Stimulated activated CD4-positive, alpha-beta T cell treated with anti-CD3 and anti-CD28 coated beads, TNF-alpha, amount 100 ng/mL, for 48 hours (primary cell): ENCODE results near the gene NUP210.

ENCODE experiments used
- DNase-seq, 3 donors: peaks; one replicate each; pipeline ENCODE4 v3.0.0-alpha.2; 2020; ENCODE audit warnings: low read depth in 3 of 3

Gene NUP210

DNA sequence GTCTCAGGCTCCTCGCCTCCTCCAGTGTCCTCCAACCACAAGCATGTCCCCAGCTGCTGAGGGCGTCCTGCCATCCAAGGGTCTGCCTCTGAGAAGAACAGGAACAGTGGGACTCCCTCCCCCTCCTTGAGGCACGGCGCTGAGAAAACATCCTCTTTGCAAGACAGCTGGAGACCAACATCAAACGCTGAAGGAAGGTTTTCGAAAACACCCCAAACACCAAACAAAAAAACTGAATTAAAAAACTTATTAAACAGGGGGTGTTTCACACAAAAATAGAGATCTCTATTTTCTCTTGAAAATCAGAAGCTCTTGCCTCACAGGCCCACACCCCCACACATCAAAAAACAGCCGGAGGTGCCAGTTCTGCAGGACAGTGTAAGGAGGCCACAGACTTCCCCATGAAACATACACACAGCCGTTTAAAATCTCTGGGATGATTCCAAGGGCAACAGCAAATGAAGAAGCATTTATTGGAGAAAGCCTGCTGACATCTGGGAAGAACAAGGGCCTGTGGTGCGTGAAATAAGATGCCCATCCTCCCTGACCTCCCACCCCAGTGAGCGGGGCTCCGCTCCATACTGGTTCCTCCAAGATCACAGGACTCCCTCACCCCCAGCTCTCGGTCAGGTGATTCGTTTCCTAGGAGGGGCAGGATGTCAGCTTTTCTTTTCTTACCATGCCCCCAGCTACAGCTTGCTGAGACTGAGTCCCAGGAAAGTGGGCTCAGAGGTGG lies 71.3 kb downstream of the NUP210 start:
- DNase-seq: no peak

DNA sequence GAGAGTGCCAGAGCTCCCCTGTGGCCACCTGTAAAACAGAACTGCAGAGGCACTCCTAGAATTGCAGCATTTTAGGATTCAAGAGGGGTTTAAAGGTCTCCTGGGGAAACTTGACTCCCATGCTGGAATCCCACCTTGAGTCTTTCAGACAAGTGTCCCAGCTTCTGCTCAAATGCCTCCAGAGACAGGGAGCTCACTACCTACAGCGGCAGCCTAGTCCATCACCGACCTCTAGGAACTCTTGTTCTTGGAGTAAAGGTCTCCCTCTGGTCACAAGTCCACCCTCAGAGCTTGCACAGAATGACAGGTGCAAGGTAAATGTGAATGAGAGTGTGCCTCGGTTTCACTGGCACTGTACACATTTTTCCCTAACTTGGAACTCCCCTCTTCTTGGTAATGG lies 72.0 kb downstream of the NUP210 start:
- no peak for DNase-seq

DNA sequence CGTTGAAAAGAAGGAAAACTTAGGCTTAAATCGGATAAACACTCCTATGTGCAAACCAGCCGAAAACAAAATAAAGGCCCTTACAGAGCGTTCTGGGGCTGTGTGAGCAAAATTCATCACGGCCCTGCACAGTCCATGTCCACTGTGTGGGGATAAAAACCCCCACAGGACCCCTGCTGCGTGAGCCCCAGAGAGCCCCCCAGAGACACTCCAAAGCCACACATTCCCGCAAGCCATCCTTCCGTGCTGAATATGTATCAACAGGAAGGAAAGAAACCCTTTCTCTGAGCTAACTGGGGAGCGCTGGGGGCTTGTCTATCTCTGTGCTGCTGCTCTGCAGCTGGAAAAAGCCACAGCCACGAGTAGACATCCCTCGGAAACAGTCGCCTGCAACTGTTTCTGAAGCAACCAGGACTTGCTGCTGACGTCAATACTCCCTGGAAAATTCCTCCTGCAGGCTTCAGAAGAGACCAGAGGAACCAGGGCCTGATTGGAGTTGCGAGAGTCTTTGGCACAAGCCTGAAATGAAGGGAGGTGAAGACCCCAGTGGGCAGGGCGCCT lies 72.7 kb downstream of the NUP210 start:
- no peak for DNase-seq

DNA sequence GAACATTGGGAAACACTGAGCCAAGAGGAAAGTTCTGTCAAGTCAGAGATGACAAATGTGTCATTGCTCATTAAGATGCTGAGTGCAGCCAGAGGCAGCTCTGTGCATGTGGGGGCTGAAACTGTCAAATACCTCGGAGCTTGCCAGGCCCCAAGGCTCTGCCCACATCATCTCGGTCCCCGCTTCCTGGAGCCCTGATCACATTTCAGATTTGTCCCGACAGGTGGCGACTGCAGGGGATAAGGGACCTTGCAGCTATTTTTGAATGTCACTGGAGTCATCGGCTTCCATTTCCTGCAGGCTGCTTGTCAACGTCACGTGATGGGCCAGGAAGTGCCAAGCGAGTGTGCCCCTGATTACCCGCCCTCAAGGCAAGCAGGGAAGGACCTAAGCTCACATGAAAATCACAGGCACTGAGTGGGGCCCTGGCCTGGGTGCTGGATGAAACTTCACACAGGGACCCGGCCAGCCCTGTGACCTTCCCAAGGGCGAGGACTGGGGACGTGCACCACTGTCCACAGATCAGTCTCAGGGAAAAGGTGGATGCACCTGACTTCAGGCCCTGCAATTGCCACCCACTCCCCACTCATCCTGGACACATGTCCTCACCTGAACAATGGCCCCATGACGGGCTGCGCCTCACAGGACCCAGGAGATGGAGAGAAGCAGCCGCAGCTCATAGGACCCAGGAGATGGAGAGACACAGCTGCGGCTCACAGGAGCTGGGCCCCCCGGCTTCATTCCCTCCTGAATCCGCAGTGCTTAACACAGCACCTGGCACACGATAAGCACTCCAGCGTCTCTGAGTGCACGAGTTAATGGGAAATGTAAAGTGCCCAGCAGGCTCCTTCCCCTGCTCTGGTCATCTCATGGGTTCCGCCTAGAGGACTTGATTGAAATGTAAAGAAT lies 73.4 kb downstream of the NUP210 start:
- DNase-seq: peak; percentile 51 to 66 (median 62)

DNA sequence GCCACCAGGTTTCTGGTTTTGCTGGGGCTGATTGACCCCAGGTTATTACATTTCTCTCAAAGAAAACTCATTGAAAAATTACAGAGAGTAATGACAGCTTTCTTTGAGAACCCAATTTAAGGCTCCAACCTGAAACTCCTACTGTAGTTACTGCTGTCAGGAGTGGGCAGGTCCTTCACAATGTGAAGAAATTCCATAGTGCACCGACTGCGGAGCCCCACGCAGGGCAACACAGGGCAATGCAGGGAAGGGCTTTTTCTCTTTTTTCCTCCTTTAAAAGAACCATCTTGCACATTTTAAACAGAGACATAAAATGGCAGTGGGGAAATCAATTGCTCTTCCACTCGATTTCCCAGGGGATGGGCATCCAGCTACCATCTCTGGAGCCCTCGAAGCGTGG lies 74.3 kb downstream of the NUP210 start:
- DNase-seq: no peak

DNA sequence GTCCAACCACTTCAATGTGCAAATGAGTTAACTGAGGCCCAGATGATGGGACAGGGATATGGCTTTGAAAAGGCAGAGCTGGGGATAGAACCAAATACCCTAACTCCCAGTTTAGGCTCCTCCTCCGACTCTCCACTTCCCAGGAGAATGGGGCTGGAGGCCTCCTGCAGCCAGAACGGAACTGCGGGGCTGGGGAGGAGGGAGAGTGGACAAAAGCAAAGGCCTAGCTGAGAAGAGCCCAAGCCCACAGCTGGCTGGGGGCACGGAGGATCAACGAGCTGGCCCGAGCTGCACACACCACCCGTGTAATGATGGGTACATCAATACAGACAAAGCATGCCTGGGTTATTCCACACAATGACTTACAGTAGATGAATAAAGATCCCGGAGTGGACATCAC lies 74.8 kb downstream of the NUP210 start:
- DNase-seq: no peak

DNA sequence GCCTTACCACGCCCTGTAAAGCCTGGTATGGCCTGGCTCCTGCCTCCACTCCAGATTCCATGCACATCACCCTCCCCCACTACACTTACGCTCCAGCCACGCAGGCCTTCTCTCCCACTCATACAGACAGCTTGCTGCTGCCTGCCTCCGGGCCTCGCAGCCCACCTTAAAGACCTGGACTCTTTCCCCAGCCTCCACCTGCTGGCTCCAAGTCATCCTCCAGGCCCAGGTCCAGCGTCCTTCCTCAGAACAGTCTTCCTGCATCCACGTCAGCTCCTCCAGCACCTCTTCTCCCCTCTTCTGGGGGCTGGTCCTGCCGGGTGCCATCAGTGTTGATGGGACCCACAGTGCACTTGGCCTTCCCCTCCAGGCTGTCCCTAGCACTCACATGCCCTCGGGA lies 75.5 kb downstream of the NUP210 start:
- DNase-seq: no peak

DNA sequence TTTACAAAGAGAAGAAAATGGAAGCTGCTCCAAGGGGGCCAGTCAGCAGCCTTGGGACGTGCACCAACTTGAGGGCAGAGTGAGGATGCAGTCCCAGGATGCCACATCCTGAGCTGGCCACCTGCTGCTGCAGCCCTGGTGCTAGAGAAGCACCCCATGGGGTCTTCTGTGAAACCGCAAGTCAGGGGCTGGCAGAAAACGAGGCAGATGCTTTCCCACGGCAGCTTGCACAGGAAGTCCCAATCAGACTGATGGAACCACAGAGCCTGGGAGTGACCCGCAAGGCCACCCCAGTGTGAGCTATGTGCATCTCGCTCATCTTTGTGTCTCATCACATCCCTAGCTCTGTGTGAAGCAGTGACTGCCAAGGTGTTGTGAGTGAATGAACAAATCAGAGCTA lies 76.5 kb downstream of the NUP210 start:
- DNase-seq: no peak

DNA sequence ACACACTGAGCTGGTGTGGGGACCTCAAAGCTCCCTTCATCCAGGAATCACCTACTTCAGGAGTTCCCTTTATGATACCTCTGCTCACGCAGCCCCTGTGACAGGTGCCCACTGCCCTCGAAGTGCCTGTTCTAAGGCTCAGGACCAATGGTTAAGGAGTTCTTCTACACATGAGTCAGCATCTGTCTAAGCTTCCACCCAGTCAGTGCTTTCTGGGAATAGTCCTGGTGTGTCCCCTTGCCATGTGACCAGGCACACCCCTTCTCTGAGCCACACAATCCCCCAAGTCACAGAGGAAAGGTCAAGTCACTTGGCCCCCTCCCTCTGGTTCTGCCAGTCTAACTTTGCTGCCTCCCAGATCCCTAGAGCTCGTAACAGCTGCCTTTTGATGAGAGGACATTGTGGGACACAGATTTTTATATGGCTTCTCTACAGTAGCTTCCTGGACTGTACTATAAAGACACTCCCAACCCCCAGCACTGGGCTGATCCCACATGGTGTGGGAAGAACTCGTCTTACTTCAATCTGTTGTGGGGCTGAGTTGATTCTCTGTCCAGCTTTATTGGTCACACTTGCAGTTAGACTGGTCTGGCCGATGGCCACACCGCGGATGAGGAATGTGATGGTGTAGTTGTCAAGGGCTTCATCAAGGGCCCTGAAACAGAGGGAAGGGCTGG lies 78.8 kb downstream of the NUP210 start:
- DNase-seq: no peak

DNA sequence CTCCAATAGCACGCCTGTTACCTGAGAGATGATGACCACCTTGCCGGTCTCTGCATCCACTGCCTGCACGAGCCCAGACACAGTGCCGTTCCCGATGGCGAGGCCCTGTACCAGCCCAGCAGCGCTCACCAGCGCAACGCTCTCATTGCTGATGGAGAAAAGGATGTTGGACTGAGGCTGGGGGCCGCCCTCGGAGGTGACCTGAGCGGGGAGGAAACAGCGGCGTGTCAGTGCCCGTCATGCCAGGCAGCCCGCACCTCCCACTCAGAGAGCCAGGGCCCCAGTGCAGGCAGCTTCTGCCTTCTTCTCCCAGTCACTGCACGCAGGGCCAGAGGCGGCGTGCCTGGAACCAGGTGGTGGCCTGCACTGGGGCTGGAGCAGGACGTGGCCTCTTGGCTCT lies 80.3 kb downstream of the NUP210 start:
- DNase-seq: no peak

DNA sequence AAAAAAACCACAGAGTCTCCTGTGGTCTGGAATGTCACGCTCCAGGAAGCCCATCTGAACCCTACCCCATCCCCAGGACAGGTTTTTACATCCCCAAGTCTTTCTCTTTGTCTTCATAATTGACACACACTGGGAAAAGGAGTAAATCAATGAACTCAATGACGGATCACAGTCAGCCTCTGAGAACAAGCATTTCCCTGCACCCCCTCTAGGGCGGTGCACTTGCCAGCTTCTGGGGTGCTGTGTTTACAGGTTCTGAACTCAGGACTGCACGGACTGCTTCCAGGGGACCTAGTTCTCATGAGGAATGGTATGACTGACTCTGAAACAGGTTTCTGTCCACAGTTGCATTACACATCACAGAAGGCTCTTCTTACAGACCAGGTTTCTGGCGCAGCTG lies 81.1 kb downstream of the NUP210 start:
- no peak for DNase-seq

DNA sequence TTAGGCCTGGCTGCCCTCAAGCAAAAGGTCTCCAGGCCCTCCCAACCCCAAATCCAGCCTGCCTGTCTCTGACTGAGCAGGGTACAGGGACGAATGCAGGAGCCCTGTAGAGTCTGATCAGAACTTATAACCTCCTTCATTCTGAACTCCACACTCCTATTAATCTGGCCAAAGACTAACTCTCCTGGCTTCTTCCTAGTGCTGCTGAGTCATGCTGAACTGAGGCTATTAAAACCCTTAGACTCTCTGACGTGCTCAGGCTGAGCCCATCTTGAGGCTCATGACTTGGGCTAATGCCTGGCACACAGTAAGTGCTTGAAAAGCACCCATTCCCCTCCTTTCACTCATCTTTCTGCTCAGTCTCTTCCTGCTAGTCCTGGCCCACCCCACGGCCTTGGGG lies 81.9 kb downstream of the NUP210 start:
- no peak for DNase-seq

DNA sequence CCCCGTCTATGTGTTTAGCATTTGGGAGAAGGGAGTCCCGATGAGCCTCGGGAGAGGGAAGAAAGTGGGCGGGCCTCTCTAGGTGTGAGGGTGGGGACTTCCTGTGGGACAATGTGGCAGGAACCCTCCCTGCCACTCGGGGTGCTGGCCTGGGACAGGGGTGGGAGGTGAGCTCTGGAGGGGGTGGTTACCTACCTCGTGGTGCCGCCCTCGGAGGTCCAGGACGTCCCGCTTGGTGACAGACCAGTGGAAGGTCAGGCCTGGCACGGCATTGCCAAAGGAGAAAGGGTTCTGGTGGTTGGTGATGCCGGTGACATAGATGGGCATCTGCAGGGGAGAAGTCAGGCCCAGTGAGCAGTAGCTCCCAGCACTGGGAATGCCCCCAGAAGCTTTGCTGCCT lies 83.5 kb downstream of the NUP210 start:
- DNase-seq: no peak

DNA sequence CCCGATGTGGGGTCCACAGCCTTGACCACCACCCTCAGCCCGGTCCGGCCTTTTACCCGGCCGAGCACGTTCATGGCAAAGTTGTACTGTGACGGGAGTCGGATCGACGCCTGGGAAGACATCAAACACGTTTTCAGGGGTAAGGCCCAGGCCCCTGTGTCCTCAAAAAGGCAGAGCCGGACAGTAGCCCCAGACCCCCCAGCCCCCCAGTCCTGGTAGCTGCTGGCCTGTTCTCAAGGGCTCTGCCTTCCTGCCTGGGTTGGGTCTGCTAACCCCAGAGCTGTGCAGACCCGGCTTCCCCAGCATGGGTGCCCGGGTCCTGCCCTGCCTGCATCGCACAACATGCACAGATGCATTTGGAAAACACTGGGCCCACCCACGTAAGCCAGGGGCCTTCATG lies 84.6 kb downstream of the NUP210 start:
- DNase-seq: no peak

DNA sequence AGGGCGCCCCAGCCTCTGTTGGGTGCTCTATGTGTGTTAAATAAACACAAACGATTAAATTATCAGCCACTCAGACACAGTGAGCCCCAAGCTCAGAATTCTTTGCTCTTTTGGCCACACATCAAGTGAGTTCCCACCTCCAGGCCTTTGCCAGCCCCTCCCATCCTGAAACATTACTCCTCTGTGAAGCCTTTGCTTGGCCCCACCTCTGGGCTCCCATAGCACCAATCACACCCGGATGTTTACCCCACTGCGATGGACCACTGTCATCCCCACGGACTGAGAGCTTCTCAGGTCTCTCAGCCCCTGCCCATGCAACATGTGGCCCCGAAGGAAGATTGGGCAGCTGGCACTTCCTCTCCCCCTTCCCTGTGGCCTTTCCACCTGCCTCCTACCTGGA lies 85.1 kb downstream of the NUP210 start:
- DNase-seq: no peak

DNA sequence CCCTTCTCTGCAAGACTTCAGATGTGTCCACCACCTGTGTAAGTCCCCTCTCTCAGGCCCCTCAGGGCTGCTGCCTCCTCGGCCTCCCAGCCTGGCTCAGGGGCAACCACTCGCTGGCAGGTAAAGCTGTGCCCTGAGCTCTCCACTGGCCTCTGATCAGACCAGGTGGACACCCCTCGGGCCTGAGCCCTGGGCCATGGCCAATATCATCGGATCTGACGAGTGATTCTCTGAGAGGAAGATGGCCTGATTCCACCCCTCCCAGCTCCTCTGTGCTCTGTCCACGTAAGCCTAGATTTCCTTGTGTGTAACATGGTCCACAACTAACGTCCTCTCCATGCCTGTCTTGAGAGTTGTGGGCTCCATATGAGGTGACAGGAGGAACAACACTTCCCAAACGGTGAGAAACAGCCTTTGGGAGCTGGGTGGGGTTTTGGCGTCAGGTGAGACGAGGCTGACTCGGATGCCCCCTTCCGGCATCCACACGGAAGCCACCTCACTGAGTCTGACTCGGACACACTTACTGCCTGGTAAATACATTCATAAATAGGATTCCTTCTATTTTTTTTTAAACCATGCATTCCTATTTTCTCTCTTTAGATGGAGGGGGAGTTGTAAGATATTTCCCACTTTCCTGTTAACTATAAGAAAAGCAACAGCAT lies 86.8 kb downstream of the NUP210 start:
- no peak for DNase-seq

DNA sequence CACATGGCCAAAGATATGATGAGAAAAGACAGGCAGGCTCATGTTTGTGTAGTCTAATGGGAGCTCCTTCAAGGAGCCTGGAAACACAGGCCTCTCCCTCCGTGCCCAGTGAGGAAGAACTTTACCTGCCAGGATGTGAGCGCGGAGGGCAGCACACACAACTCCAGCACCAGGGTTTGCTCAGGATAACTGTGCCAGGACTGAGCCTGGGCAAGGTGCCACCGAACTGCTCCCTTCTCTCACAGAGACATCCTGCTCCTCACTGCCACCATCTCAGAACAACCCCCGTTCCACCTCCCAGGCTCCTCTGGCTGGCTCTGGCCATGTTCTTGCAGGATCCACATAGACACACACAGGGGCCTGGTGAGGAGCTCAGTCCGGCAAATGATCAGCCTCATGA lies 87.4 kb downstream of the NUP210 start:
- no peak for DNase-seq

DNA sequence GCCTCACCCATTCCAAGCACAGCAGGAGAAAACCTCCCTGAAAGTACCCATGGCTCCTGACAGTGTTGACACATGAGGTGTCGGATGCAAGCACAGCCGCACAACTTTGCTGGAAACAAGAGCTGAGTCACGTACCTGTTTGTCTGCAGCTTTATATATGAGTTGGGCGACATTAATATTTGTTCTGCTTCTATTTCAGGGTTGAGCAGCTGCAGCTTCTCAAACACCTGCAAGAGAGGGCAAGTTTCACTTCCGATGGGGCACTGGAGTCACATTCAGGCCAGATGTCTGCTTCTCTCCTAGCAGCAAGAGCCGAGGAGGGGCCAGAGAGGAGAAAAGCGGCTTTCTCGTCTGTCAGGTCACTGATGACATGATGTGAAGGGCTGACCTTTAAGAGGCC lies 88.0 kb downstream of the NUP210 start:
- DNase-seq: no peak

DNA sequence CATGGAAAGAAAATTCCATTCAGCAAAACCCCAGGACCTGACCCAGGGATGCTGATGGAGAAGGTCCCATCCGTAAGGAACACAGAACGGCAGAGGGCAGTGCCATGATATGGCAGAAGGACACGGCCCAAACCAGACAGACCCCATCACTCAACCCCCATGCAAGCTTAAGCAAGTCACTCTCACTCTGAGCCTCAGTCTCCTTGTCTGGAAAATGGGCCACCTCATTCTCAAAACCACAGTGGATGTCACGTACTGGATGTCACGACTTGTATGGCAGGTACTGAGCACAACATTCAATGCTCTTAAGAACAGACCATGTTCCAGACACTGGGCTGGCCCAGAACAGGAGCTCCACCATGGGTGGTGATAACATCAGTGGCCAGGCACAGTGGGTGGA lies 90.4 kb downstream of the NUP210 start:
- DNase-seq: no peak

DNA sequence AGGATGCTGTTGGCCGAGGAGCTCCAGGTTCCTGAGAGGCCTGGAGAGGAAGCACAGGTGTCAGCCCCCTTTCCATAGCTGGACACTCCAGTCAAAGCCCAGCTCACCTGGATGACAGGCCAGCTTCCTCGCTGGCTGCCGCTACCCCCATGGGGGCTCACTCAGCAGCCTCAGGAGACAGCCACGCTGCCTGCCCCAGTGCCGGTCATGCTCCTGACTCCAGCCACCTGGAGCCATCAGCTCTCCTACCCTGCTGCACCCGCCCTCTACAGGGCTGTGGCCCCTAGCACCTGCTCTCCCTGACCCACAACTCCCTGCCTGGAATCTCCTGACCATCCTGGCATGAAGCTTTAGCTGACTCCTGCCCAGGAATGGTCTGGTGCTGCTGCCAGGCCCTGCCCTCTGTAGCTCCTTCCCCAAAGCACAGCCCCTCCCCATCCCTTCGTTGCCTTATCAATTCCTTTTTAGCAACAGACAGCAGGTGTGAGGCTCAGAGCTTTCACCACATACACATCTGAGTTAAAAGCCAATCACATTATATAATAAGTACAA lies 94.2 kb downstream of the NUP210 start:
- no peak for DNase-seq

DNA sequence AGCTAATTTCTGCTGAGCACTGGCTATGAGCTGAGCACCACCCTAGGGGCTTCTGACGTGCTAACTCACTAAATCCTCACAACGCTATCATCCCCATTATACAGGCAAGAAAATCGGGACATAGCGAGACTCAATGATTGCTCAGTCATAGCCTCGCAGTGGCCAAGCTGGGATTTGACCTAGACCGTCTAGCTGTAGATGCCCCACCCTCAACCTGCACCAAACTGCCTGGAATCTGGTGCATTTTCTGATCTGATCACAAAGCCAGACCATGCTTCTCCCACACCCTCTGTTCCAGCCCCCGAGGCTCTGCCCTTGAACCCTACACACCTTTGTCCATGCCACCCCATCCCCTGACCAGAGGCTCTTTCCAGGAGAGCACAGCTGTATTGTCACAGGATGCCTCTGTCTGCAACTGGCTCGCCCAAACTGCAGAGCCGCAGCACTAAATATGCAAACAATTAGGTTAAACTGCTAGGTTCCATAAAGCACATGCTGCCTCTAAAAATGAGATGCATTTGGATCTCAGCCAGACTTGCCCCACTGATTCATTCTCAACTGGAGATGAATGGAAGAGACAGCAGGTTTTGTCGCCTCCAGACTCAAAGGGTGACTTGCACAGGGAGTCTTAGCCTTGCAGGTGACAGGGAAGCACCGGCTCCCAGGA lies 95.2 kb downstream of the NUP210 start:
- DNase-seq: no peak
